Loucy (cell line): ENCODE data around the gene PUS10.

Experiments used
- EZH2phosphoT487 ChIP-seq: fragments of 200-600 bp; IDR thresholded peaks from 2 replicates; pipeline ENCODE4 v1.6.1; 2018; ENCODE audit warnings: antibody characterized with exemption, mild to moderate bottlenecking, moderate library complexity, borderline replicate concordance
- TF ChIP-seq, protein P1 (sequence below): fragments of 200-600 bp; sonication (generic); conservative IDR thresholded peaks from 2 replicates; pipeline ENCODE4 v1.5.1; 2014; ENCODE audit warnings: mild to moderate bottlenecking, antibody characterized with exemption, low read length

GRCh38 chr2:60976256-60976850, 41.7 kb downstream of the PUS10 start:
- no peak for TF ChIP-seq EZH2phosphoT487
- TF ChIP-seq, protein P1, sequence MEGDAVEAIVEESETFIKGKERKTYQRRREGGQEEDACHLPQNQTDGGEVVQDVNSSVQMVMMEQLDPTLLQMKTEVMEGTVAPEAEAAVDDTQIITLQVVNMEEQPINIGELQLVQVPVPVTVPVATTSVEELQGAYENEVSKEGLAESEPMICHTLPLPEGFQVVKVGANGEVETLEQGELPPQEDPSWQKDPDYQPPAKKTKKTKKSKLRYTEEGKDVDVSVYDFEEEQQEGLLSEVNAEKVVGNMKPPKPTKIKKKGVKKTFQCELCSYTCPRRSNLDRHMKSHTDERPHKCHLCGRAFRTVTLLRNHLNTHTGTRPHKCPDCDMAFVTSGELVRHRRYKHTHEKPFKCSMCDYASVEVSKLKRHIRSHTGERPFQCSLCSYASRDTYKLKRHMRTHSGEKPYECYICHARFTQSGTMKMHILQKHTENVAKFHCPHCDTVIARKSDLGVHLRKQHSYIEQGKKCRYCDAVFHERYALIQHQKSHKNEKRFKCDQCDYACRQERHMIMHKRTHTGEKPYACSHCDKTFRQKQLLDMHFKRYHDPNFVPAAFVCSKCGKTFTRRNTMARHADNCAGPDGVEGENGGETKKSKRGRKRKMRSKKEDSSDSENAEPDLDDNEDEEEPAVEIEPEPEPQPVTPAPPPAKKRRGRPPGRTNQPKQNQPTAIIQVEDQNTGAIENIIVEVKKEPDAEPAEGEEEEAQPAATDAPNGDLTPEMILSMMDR: no peak
